ENCODE measurements around the gene C5orf46. TPM values are rescaled to one million over a fixed set of nuclear protein-coding genes. Genes with fewer than 3 reads are reported as not detected.

C5orf46 gene
- total and polyA plus RNA-seq, 2 experiments from 2014 or later, result 1.5 TPM; not detected in 1

- Histone ChIP-seq H3K27me3 (replicated peaks; ENCODE audit: insufficient read depth) (no peaks in the 10 kb centered on the region), H3K4me1 (ENCODE audit: insufficient read depth) (no peaks in the 10 kb centered on the region), H3K79me2 (ENCODE audit: insufficient read depth) (no peaks in the 10 kb centered on the region), H3K27ac (no peak overlapping the region), H3K9ac (no peak overlapping the region), H2AFZ (no peak overlapping the region), H3K4me2 (ENCODE audit: unreplicated experiment) (no peak overlapping the region), H3K36me3 (ENCODE audit: low read depth) (no peaks in the 10 kb centered on the region), H3K4me3 (no peak overlapping the region), H3F3A (ENCODE audit: insufficient read depth) (no peaks in the 10 kb centered on the region), H3K9me2 (ENCODE audit: insufficient read depth) (no peaks in the 10 kb centered on the region), H3K9me3 (ENCODE audit: low read depth) (no peaks in the 10 kb centered on the region), H4K20me1 (ENCODE audit: insufficient read depth) (no peaks in the 10 kb centered on the region)
- no peak for TF ChIP-seq EZH2phosphoT487 (IDR thresholded peaks at IDR 0.05; ENCODE audit: insufficient read depth, low read depth)
- TF ChIP-seq EZH2 (IDR thresholded peaks at IDR 0.05; ENCODE audit: insufficient read depth, poor library complexity, severe bottlenecking), result no peak
- in situ Hi-C loops (cut with MboI), result no loop called here
- DNase-seq, result no peak
- 17 to 18% methylated on average over 4 of the region's 4 CpGs for WGBS, 2 experiments (ENCODE audit: low coverage in 1 of 2, low lambda C conversion rate in 2 of 2, missing lambda C conversion rate in 2 of 2)
These were observed 18.7 kb upstream of the C5orf46 start for GRCh38 chr5:147925020-147925419.

GRCh38 chr5:147921136-147921535, 14.8 kb upstream of the C5orf46 start:
- no peak for DNase-seq
- no peak for TF ChIP-seq EZH2phosphoT487 (IDR thresholded peaks at IDR 0.05; ENCODE audit: insufficient read depth, low read depth)
- TF ChIP-seq EZH2 (IDR thresholded peaks at IDR 0.05; ENCODE audit: insufficient read depth, poor library complexity, severe bottlenecking), result no peak
- Histone ChIP-seq H2AFZ (no peak overlapping the region), H3K4me2 (ENCODE audit: unreplicated experiment) (no peak overlapping the region), H3F3A (ENCODE audit: insufficient read depth) (no peaks in the 10 kb centered on the region), H3K9me3 (ENCODE audit: low read depth) (no peaks in the 10 kb centered on the region), H3K27ac (no peak overlapping the region), H3K4me1 (ENCODE audit: insufficient read depth) (no peaks in the 10 kb centered on the region), H4K20me1 (ENCODE audit: insufficient read depth) (no peaks in the 10 kb centered on the region), H3K9me2 (ENCODE audit: insufficient read depth) (no peaks in the 10 kb centered on the region), H3K79me2 (ENCODE audit: insufficient read depth) (no peaks in the 10 kb centered on the region), H3K4me3 (no peak overlapping the region), H3K27me3 (replicated peaks; ENCODE audit: insufficient read depth) (no peaks in the 10 kb centered on the region), H3K36me3 (ENCODE audit: low read depth) (no peaks in the 10 kb centered on the region), H3K9ac (no peak overlapping the region)
- in situ Hi-C loops (cut with MboI), result no loop called here
- WGBS, 2 experiments (ENCODE audit: low coverage in 1 of 2, low lambda C conversion rate in 2 of 2, missing lambda C conversion rate in 2 of 2), result 8 to 10% methylated on average over 2 of the region's 2 CpGs

GRCh38 chr5:147920420-147921030, 14.2 kb upstream of the C5orf46 start:
- no peak overlapping the region for H2AFZ ChIP-seq
- H3K4me1 ChIP-seq (ENCODE audit: insufficient read depth), result no peaks in the 10 kb centered on the region
- TF ChIP-seq EZH2phosphoT487 (IDR thresholded peaks at IDR 0.05; ENCODE audit: insufficient read depth, low read depth), result no peak
- no peak for TF ChIP-seq EZH2 (IDR thresholded peaks at IDR 0.05; ENCODE audit: insufficient read depth, poor library complexity, severe bottlenecking)
- H3F3A ChIP-seq (ENCODE audit: insufficient read depth), result no peaks in the 10 kb centered on the region
- H3K9me2 ChIP-seq (ENCODE audit: insufficient read depth), result no peaks in the 10 kb centered on the region
- no peaks in the 10 kb centered on the region for H3K27me3 ChIP-seq (replicated peaks; ENCODE audit: insufficient read depth)
- no peak overlapping the region for H3K4me2 ChIP-seq (ENCODE audit: unreplicated experiment)
- in situ Hi-C loops (cut with MboI), result no loop called here
- no peaks in the 10 kb centered on the region for H3K9me3 ChIP-seq (ENCODE audit: low read depth)
- no peaks in the 10 kb centered on the region for H4K20me1 ChIP-seq (ENCODE audit: insufficient read depth)
- DNase-seq, result no peak
- no peak overlapping the region for H3K9ac ChIP-seq
- no peak overlapping the region for H3K27ac ChIP-seq
- no peak overlapping the region for H3K4me3 ChIP-seq
- no peaks in the 10 kb centered on the region for H3K36me3 ChIP-seq (ENCODE audit: low read depth)
- no peaks in the 10 kb centered on the region for H3K79me2 ChIP-seq (ENCODE audit: insufficient read depth)
- 45 to 47% methylated on average over 4 of the region's 4 CpGs for WGBS, 2 experiments (ENCODE audit: low coverage in 1 of 2, low lambda C conversion rate in 2 of 2, missing lambda C conversion rate in 2 of 2)

- H4K20me1 ChIP-seq (ENCODE audit: insufficient read depth), result no peaks in the 10 kb centered on the region
- no peaks in the 10 kb centered on the region for H3K79me2 ChIP-seq (ENCODE audit: insufficient read depth)
- TF ChIP-seq EZH2phosphoT487 (IDR thresholded peaks at IDR 0.05; ENCODE audit: insufficient read depth, low read depth), result no peak
- TF ChIP-seq EZH2 (IDR thresholded peaks at IDR 0.05; ENCODE audit: insufficient read depth, poor library complexity, severe bottlenecking), result no peak
- no peak overlapping the region for H3K4me3 ChIP-seq
- 36 to 37% methylated on average over 3 of the region's 3 CpGs for WGBS, 2 experiments (ENCODE audit: low coverage in 1 of 2, low lambda C conversion rate in 2 of 2, missing lambda C conversion rate in 2 of 2)
- H3K27ac ChIP-seq, result no peak overlapping the region
- in situ Hi-C loops (cut with MboI), result no loop called here
- H2AFZ ChIP-seq, result no peak overlapping the region
- H3F3A ChIP-seq (ENCODE audit: insufficient read depth), result no peaks in the 10 kb centered on the region
- H3K27me3 ChIP-seq (replicated peaks; ENCODE audit: insufficient read depth), result no peaks in the 10 kb centered on the region
- H3K9ac ChIP-seq, result no peak overlapping the region
- H3K9me3 ChIP-seq (ENCODE audit: low read depth), result no peaks in the 10 kb centered on the region
- H3K9me2 ChIP-seq (ENCODE audit: insufficient read depth), result no peaks in the 10 kb centered on the region
- no peak for DNase-seq
- no peak overlapping the region for H3K4me2 ChIP-seq (ENCODE audit: unreplicated experiment)
- no peaks in the 10 kb centered on the region for H3K36me3 ChIP-seq (ENCODE audit: low read depth)
- H3K4me1 ChIP-seq (ENCODE audit: insufficient read depth), result no peaks in the 10 kb centered on the region
These were observed 12.6 kb upstream of the C5orf46 start for GRCh38 chr5:147918899-147919298.

Measured in GM23248 (cell line).